Adrenal gland (tissue), 5 donors: ENCODE data around the gene CDH24.

ENCODE experiments used
- POLR2A ChIP-seq, 2 donors: fragments of 450-650 bp; IDR thresholded peaks; one replicate each; pipeline ENCODE4 v1.6.1; 2017; ENCODE audit warnings: antibody characterized with exemption in 2 of 2, mild to moderate bottlenecking in 2 of 2, moderate library complexity in 1 of 2
- TF ChIP-seq, protein P1 (sequence below), 6 experiments: fragments of 450-650 bp in 4 of 6; fragments of 200-600 bp in 2 of 6; sonication (generic) in 1 of 6; IDR thresholded peaks; 1 replicate in 5 of 6; 2 replicates in 1 of 6; pipeline versions ENCODE4 v1.5.1 to v1.8.0; 2016 to 2021; ENCODE audit warnings: antibody characterized with exemption in 6 of 6, mild to moderate bottlenecking in 2 of 6, moderate library complexity in 1 of 6
- donor health status: DM: no; HTN: no; CAD: no.

DNA sequence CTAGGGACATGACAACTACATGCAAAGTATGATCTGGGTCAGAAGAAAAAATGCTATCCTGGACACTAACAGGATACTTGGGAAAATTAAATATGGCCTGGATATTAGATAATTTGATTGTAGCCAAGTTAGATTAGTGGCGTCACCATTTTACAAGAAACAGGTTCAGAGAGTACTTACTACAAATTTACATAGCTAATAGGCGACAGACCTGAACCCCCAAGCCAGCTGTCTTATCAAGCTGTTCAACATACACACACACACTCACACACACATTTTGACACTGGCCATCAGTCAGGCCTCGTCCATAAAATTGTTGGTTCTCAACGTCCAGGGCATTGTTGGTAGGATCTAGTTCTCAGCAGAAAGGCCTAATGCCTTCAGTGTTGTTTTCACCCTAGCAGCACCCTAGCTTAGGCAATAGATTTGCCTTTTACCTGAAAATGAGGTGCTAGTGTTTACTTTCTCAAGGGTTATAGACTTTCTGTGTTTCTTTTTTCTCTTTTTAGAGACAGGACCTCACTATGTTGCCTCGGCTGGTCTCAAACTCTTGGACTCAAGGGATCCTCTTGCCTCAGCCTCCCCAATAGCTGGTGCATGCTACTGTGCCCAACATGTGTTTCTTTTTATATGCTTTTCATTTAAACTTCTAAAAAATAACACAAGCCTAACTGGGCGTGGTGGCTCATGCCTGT is 44.1 kb downstream of the CDH24 start:
- no peak for TF ChIP-seq POLR2A (IDR thresholded peaks at IDR 0.05)
- TF ChIP-seq, protein P1, sequence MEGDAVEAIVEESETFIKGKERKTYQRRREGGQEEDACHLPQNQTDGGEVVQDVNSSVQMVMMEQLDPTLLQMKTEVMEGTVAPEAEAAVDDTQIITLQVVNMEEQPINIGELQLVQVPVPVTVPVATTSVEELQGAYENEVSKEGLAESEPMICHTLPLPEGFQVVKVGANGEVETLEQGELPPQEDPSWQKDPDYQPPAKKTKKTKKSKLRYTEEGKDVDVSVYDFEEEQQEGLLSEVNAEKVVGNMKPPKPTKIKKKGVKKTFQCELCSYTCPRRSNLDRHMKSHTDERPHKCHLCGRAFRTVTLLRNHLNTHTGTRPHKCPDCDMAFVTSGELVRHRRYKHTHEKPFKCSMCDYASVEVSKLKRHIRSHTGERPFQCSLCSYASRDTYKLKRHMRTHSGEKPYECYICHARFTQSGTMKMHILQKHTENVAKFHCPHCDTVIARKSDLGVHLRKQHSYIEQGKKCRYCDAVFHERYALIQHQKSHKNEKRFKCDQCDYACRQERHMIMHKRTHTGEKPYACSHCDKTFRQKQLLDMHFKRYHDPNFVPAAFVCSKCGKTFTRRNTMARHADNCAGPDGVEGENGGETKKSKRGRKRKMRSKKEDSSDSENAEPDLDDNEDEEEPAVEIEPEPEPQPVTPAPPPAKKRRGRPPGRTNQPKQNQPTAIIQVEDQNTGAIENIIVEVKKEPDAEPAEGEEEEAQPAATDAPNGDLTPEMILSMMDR (IDR thresholded peaks at IDR 0.05) = no peak
